SK-N-SH (cell line): ENCODE data around the gene CD276.

Experiments used
- CHD2 ChIP-seq: fragments of 150-350 bp; IDR thresholded peaks from 2 replicates; pipeline ENCODE4 v1.6.1; 2018; ENCODE audit warnings: low read length; ENCODE audit not compliant: partially characterized antibody
- EP300 ChIP-seq, 2 experiments: IDR thresholded peaks; 2 replicates each; pipeline versions ENCODE4 v1.4.0 to v1.6.1; 2012; ENCODE audit warnings: borderline replicate concordance in 1 of 2, low read depth in 1 of 2, low read length in 1 of 2
- MXI1 ChIP-seq: IDR thresholded peaks from 2 replicates; pipeline ENCODE4 v1.6.1; 2012; ENCODE audit warnings: mild to moderate bottlenecking, low read depth, low read length, improper control_type of control experiment
- NRF1 ChIP-seq: IDR thresholded peaks from 2 replicates; pipeline ENCODE4 v1.6.1; 2012; ENCODE audit warnings: low read depth, mild to moderate bottlenecking, low read length
- POLR2AphosphoS5 ChIP-seq: IDR thresholded peaks from 2 replicates; pipeline ENCODE4 v1.6.1; 2012; ENCODE audit warnings: low read depth, low read length
- RAD21 ChIP-seq: IDR thresholded peaks from 2 replicates; pipeline ENCODE4 v1.6.1; 2012; ENCODE audit warnings: mild to moderate bottlenecking, low read length
- RFX5 ChIP-seq: IDR thresholded peaks from 2 replicates; pipeline ENCODE4 v1.6.1; 2012; ENCODE audit warnings: mild to moderate bottlenecking, improper control_type of control experiment, low read length
- TAF1 ChIP-seq: IDR thresholded peaks from 2 replicates; pipeline ENCODE4 v1.6.1; 2012; ENCODE audit warnings: low read depth, mild to moderate bottlenecking, low read length, moderate library complexity, borderline replicate concordance
- TF ChIP-seq, protein P1 (sequence below): fragments of 200-600 bp; sonication (generic); IDR thresholded peaks from 2 replicates; pipeline ENCODE4 v1.6.1; 2017; ENCODE audit warnings: antibody characterized with exemption, mild to moderate bottlenecking, moderate library complexity
- TF ChIP-seq, protein P2 (sequence below): IDR thresholded peaks from 2 replicates; pipeline ENCODE4 v1.6.1; 2012; ENCODE audit warnings: mild to moderate bottlenecking, low read depth, low read length, moderate library complexity
- TF ChIP-seq, protein P3 (sequence below): IDR thresholded peaks from 2 replicates; pipeline ENCODE4 v1.4.0; 2012; ENCODE audit warnings: low read depth
- TF ChIP-seq, protein P4 (sequence below): IDR thresholded peaks from 2 replicates; pipeline ENCODE4 v1.4.0; 2012; ENCODE audit warnings: low read depth, borderline replicate concordance
- TF ChIP-seq, protein P5 (sequence below): fragments of 150-350 bp; IDR thresholded peaks from 2 replicates; pipeline ENCODE4 v1.6.1; 2016; ENCODE audit warnings: mild to moderate bottlenecking, low read depth, low read length

DNA sequence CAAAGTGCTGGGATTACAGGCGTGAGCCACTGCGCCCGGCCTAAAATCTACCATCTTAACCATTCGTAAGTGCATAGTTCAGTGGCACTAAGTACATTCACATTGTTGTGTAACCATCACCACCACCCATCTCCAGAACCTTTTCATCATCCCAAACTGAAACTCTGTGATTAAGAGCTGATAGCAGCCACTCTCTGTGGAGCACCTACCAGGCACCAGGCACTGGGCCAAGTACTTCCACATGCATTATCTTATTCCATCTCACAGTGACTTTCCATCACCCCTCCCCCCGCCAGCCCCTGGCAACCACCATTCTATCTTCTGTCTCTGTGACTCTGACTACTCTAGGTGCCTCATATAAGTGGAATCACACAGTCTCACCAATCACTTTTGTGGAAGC lies 71.3 kb downstream of the CD276 start:
- TF ChIP-seq, protein P1, sequence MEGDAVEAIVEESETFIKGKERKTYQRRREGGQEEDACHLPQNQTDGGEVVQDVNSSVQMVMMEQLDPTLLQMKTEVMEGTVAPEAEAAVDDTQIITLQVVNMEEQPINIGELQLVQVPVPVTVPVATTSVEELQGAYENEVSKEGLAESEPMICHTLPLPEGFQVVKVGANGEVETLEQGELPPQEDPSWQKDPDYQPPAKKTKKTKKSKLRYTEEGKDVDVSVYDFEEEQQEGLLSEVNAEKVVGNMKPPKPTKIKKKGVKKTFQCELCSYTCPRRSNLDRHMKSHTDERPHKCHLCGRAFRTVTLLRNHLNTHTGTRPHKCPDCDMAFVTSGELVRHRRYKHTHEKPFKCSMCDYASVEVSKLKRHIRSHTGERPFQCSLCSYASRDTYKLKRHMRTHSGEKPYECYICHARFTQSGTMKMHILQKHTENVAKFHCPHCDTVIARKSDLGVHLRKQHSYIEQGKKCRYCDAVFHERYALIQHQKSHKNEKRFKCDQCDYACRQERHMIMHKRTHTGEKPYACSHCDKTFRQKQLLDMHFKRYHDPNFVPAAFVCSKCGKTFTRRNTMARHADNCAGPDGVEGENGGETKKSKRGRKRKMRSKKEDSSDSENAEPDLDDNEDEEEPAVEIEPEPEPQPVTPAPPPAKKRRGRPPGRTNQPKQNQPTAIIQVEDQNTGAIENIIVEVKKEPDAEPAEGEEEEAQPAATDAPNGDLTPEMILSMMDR, result no peak
- TF ChIP-seq, protein P2, sequence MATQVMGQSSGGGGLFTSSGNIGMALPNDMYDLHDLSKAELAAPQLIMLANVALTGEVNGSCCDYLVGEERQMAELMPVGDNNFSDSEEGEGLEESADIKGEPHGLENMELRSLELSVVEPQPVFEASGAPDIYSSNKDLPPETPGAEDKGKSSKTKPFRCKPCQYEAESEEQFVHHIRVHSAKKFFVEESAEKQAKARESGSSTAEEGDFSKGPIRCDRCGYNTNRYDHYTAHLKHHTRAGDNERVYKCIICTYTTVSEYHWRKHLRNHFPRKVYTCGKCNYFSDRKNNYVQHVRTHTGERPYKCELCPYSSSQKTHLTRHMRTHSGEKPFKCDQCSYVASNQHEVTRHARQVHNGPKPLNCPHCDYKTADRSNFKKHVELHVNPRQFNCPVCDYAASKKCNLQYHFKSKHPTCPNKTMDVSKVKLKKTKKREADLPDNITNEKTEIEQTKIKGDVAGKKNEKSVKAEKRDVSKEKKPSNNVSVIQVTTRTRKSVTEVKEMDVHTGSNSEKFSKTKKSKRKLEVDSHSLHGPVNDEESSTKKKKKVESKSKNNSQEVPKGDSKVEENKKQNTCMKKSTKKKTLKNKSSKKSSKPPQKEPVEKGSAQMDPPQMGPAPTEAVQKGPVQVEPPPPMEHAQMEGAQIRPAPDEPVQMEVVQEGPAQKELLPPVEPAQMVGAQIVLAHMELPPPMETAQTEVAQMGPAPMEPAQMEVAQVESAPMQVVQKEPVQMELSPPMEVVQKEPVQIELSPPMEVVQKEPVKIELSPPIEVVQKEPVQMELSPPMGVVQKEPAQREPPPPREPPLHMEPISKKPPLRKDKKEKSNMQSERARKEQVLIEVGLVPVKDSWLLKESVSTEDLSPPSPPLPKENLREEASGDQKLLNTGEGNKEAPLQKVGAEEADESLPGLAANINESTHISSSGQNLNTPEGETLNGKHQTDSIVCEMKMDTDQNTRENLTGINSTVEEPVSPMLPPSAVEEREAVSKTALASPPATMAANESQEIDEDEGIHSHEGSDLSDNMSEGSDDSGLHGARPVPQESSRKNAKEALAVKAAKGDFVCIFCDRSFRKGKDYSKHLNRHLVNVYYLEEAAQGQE, result no peak
- TF ChIP-seq POLR2AphosphoS5 (no peak), NRF1 (no peak), MXI1 (no peak), RAD21 (peak; percentile 1; the same call in 1 of the 2 replicates), CHD2 (peak; percentile 78), TAF1 (no peak), EP300 (IDR thresholded peaks at IDR 0.05; ENCODE audit: borderline replicate concordance in 1 of 2, low read depth in 1 of 2, low read length in 1 of 2) (peak in 1 of 2 experiments; percentile 66; a peak in 1 of 4 replicates), RFX5 (no peak)
- TF ChIP-seq, protein P3, sequence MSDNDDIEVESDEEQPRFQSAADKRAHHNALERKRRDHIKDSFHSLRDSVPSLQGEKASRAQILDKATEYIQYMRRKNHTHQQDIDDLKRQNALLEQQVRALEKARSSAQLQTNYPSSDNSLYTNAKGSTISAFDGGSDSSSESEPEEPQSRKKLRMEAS, result no peak
- TF ChIP-seq, protein P4, sequence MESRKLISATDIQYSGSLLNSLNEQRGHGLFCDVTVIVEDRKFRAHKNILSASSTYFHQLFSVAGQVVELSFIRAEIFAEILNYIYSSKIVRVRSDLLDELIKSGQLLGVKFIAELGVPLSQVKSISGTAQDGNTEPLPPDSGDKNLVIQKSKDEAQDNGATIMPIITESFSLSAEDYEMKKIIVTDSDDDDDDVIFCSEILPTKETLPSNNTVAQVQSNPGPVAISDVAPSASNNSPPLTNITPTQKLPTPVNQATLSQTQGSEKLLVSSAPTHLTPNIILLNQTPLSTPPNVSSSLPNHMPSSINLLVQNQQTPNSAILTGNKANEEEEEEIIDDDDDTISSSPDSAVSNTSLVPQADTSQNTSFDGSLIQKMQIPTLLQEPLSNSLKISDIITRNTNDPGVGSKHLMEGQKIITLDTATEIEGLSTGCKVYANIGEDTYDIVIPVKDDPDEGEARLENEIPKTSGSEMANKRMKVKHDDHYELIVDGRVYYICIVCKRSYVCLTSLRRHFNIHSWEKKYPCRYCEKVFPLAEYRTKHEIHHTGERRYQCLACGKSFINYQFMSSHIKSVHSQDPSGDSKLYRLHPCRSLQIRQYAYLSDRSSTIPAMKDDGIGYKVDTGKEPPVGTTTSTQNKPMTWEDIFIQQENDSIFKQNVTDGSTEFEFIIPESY, result no peak
- TF ChIP-seq, protein P5, sequence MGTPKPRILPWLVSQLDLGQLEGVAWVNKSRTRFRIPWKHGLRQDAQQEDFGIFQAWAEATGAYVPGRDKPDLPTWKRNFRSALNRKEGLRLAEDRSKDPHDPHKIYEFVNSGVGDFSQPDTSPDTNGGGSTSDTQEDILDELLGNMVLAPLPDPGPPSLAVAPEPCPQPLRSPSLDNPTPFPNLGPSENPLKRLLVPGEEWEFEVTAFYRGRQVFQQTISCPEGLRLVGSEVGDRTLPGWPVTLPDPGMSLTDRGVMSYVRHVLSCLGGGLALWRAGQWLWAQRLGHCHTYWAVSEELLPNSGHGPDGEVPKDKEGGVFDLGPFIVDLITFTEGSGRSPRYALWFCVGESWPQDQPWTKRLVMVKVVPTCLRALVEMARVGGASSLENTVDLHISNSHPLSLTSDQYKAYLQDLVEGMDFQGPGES, result no peak
